Stomach (tissue), 9 donors: Measurements from ENCODE around the gene SPG7. TPM values are rescaled to one million over a fixed set of nuclear protein-coding genes. Genes with fewer than 3 reads are reported as not detected.
A peak's percentile ranks its signal among the peaks of the same experiment; 100 is the strongest.

Source experiments
- DNase-seq, 2 donors: peaks; one replicate each; pipeline versions ENCODE4 v3.0.0 to v3.0.0-alpha.2; 2013 to 2019
- H3K27ac ChIP-seq, 5 donors: fragments of 200-600 bp in 4 of 5; sonication (generic) in 4 of 5; one replicate each; pipeline ENCODE4 v1.5.1; 2013 to 2019; ENCODE audit warnings: mild to moderate bottlenecking in 1 of 5, moderate library complexity in 1 of 5
- H3K27me3 ChIP-seq, 3 donors: fragments of 200-600 bp; sonication (generic); one replicate each; pipeline ENCODE4 v1.5.1; 2017 to 2019; ENCODE audit warnings: mixed run types in 1 of 3
- H3K36me3 ChIP-seq, 4 donors: fragments of 200-600 bp; sonication (generic); 1 replicate in 3 of 4; 2 replicates in 1 of 4; pipeline ENCODE4 v1.5.1; 2016 to 2019
- H3K4me1 ChIP-seq, 4 donors: fragments of 200-600 bp; sonication (generic); one replicate each; pipeline ENCODE4 v1.5.1; 2016 to 2019
- H3K4me3 ChIP-seq, 4 donors: fragments of 200-600 bp; sonication (generic) in 3 of 4; one replicate each; pipeline ENCODE4 v1.5.1; 2016 to 2019; ENCODE audit warnings: mild to moderate bottlenecking in 1 of 4
- H3K9me3 ChIP-seq, 4 donors: fragments of 200-600 bp; sonication (generic); one replicate each; pipeline ENCODE4 v1.5.1; 2016 to 2019
- CTCF ChIP-seq, 7 experiments: fragments of 450-650 bp in 4 of 7; fragments of 200-600 bp in 3 of 7; sonication (generic) in 3 of 7; IDR thresholded peaks; one replicate each; pipeline ENCODE4 v1.5.1; 2016 to 2019; ENCODE audit warnings: antibody characterized with exemption in 7 of 7, control low read depth in 2 of 7, mild to moderate bottlenecking in 1 of 7
- EP300 ChIP-seq: sonication (generic); formaldehyde crosslinking; IDR thresholded peaks from one replicate; pipeline ENCODE4 v1.6.1; 2017; ENCODE audit warnings: antibody characterized with exemption
- POLR2A ChIP-seq, 4 donors: fragments of 450-650 bp; IDR thresholded peaks; one replicate each; pipeline ENCODE4 v1.6.1; 2016; ENCODE audit warnings: antibody characterized with exemption in 4 of 4, control low read depth in 2 of 4, mild to moderate bottlenecking in 1 of 4, moderate library complexity in 1 of 4
- POLR2AphosphoS5 ChIP-seq, 3 donors: sonication (generic); formaldehyde crosslinking; IDR thresholded peaks; one replicate each; pipeline ENCODE4 v1.6.1; 2016; ENCODE audit warnings: antibody characterized with exemption in 3 of 3
- WGBS, 5 donors: extraction: QIAGEN DNeasy Blood & Tissue Kit in 3 of 5; methylation state at CpG; one replicate each; pipeline versions ENCODE4 v1.1.5 to v1.1.7; 2013 to 2018; 5-methylcytosine and 5-hydroxymethylcytosine counted together
- intact Hi-C: fragments of 100-400 bp; cut with DNase I; formaldehyde crosslinking; loops from one replicate; pipeline ENCODE4 v1.15.1; 2023; ENCODE audit warnings: low total_unique reads
- polyA plus RNA-seq, 3 donors: library from polyadenylated mRNA; stranded (reverse); fragments of 200-250 nt; gene quantifications; one replicate each; pipeline ENCODE4 v1.2.3, GENCODE V29; 2013
- total RNA-seq, 5 donors: library from RNA; depleted of rRNA; stranded (reverse); fragments of >200 nt; gene quantifications; one replicate each; pipeline versions ENCODE4 v1.1.0 to v1.2.3, GENCODE V29; 2014 to 2016
- donor health status: healthy with polysubstance abuse.
- donor health status: Bipolar disorder and iron deficiency.
- donor health status: healthy.

The SPG7 gene
- total and polyA plus RNA-seq, 8 donors: 30.0 to 363 (median 157) TPM

GRCh38 chr16:89495121-89495520, 13.1 kb upstream of the SPG7 start:
- TF ChIP-seq POLR2A (IDR thresholded peaks at IDR 0.05) (no peak), EP300 (no peak), CTCF (IDR thresholded peaks at IDR 0.05) (no peak), POLR2AphosphoS5 (IDR thresholded peaks at IDR 0.05) (no peak)
- WGBS, 5 donors: 67 to 80% (median 73%) methylated on average over 3 of the region's 3 CpGs
- intact Hi-C loops: no loop called here
- Histone ChIP-seq H3K27me3 (no peaks in the 10 kb centered on the region), H3K4me3 (no peak overlapping the region), H3K27ac (no peak overlapping the region), H3K36me3 (peaks cover 0 to 17% (median 10%) of the 10 kb centered on the region in 4 donors), H3K9me3 (no peaks in the 10 kb centered on the region), H3K4me1 (peaks cover 9 to 27% (median 19%) of the 10 kb centered on the region in 4 donors)
- no peak for DNase-seq

DNA sequence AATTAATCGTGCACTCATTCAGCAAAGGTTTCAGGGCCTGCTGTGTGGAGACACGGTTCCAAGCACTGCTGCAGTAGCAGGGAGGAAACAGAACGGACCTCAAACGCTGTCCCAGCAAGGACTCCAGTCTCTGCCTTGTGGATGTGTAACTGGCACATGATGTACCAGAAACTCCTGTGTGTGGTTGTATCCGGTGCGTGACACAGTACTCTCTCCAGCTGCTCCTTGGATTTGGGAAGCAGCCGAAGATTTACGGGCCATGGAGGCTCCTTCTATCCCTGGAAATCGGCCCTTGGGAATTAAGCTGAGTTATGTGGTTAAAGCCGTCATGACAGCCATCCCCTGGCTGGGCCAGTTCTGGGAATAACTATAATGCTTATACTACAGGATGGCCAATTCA, 9.4 kb upstream of the SPG7 start:
- Histone ChIP-seq H3K27me3 (no peaks in the 10 kb centered on the region), H3K27ac (peak overlapping the region in 3 of 5 donors; percentile 8 to 38 (median 34)), H3K4me3 (no peak overlapping the region), H3K36me3 (peaks cover 0 to 12% (median 7%) of the 10 kb centered on the region in 4 donors), H3K9me3 (no peaks in the 10 kb centered on the region), H3K4me1 (peaks cover 0 to 14% (median 6%) of the 10 kb centered on the region in 4 donors)
- WGBS, 5 donors: 81 to 87% (median 84%) methylated on average over 10 of the region's 10 CpGs
- no peak for DNase-seq
- intact Hi-C loops: no loop called here
- no peak for TF ChIP-seq CTCF (IDR thresholded peaks at IDR 0.05)
- peak in 2 of 3 donors; percentile 16 to 17 for TF ChIP-seq POLR2AphosphoS5 (IDR thresholded peaks at IDR 0.05)

DNA sequence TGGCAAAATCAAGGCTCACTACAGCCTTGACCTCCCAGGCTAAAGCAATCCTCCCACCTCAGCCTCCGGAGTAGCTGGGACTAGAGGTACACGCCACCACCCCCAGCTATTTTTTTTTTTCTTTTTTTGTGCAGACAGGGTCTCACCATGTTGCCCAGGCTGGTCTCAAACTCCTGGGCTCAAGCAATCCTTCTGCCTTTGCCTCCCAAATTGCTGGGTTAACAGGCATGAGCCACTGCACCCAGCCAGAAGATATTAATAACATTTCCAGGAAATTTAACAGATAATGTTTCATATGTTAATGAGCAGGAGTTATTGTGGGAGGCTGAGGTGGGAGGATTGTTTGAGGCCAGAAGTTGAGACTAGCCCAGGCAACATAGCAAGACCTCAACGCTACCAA, 8.4 kb upstream of the SPG7 start:
- DNase-seq: no peak
- Histone ChIP-seq H3K9me3 (no peaks in the 10 kb centered on the region), H3K4me1 (peaks cover 0 to 20% (median 8%) of the 10 kb centered on the region in 4 donors), H3K27me3 (no peaks in the 10 kb centered on the region), H3K36me3 (peaks cover 0 to 8% (median 6%) of the 10 kb centered on the region in 4 donors), H3K27ac (peak overlapping the region in 2 of 5 donors; percentile 34 to 38), H3K4me3 (no peak overlapping the region)
- intact Hi-C loops: no loop called here
- WGBS, 5 donors: 93 to 98% (median 95%) methylated on average over 3 of the region's 3 CpGs
- no peak for TF ChIP-seq EP300
- TF ChIP-seq CTCF (IDR thresholded peaks at IDR 0.05): no peak
- no peak for TF ChIP-seq POLR2A (IDR thresholded peaks at IDR 0.05)
- TF ChIP-seq POLR2AphosphoS5 (IDR thresholded peaks at IDR 0.05): no peak

DNA sequence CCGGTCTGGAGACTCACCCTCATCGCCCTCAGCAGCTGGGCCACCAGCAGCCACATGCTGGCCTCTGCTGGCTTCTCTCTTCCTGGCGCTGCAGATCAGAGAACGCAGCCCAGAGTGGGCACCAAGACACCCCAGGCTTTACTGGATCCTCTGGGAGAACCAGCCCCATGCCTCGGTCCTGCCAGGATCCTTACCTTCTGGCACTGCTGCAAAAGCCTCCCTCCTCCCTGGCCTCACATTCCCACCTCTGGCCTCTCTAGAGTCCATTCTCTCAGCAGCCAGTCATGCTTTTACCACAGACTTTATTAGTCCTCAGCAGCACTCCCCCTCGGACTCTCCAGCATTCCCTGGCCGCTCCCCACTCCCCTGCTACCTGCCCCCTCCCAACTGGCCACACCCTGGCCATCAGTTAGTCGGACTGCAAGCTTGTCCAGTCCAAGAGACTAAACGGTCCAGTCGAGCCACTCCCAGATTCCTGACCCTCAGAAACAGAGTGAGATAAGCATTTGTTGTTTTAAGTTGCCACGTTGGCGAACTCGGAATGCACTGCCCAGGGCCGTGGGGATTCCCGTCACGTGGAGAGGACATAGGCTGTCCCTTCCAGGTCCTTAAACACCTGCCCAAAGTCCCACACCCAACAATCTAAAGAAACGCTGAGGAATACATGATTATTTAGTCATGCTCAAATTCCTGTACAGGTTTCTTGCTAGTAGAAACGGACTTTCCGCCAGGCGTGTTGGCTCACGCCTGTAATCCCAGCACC, 5.9 kb upstream of the SPG7 start:
- Histone ChIP-seq H3K9me3 (no peaks in the 10 kb centered on the region), H3K27me3 (no peaks in the 10 kb centered on the region), H3K4me1 (peaks cover 16 to 45% (median 30%) of the 10 kb centered on the region in 4 donors), H3K4me3 (no peak overlapping the region), H3K27ac (peak overlapping the region; percentile 65 to 97 (median 82)), H3K36me3 (peaks cover 0 to 8% (median 6%) of the 10 kb centered on the region in 4 donors)
- TF ChIP-seq CTCF (IDR thresholded peaks at IDR 0.05): no peak
- no peak for TF ChIP-seq EP300
- TF ChIP-seq POLR2A (IDR thresholded peaks at IDR 0.05): no peak
- TF ChIP-seq POLR2AphosphoS5 (IDR thresholded peaks at IDR 0.05): peak in 2 of 3 donors; percentile 40 to 87
- intact Hi-C loops: no loop called here
- 27 to 45% (median 33%) methylated on average over 21 of the region's 21 CpGs for WGBS, 5 donors
- peak; percentile 86 to 91 for DNase-seq
